Body of pancreas (tissue), 4 donors: ENCODE data around the gene GALNT7.

ENCODE experiments used
- CTCF ChIP-seq, 7 experiments: fragments of 450-650 bp in 4 of 7; fragments of 200-600 bp in 3 of 7; sonication (generic) in 3 of 7; IDR thresholded peaks; one replicate each; pipeline ENCODE4 v1.5.1; 2016 to 2019; ENCODE audit warnings: antibody characterized with exemption in 7 of 7
- POLR2A ChIP-seq, 3 donors: fragments of 450-650 bp; IDR thresholded peaks; one replicate each; pipeline ENCODE4 v1.6.1; 2016; ENCODE audit warnings: antibody characterized with exemption in 3 of 3, mild to moderate bottlenecking in 2 of 3

DNA sequence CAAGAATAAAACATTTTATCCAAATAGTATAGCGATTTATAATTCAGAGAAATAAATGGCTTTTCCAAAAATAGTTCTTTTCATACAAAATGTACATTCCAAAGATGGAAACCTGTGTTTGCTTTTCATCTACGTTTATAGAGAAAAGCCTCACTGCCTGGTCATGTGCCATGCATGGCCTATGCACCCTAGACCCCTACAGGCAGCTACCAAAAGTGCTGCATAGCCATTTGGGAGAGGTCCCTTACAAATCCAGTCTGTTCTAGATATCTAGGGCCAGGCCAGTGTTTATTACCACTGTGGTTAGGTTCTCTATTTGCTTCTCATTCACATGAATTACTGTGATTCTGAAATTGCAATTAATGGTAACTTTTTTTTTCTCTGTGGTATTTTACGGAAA is 148.4 kb downstream of the GALNT7 start:
- TF ChIP-seq CTCF (IDR thresholded peaks at IDR 0.05) = no peak
- no peak for TF ChIP-seq POLR2A (IDR thresholded peaks at IDR 0.05)
